ENCODE results near the gene PAPPA. TPM values are rescaled to one million over a fixed set of nuclear protein-coding genes. Genes with fewer than 3 reads are reported as not detected.
A peak's percentile ranks its signal among the peaks of the same experiment; 100 is the strongest.

PAPPA gene
- total RNA-seq, 1 donor, result 56.5 TPM

- H3K4me1 ChIP-seq (ENCODE audit: insufficient read depth, low read length), result peaks cover 8% of the 10 kb centered on the region
- H3K27me3 ChIP-seq (ENCODE audit: insufficient read depth, low read length), result no peaks in the 10 kb centered on the region
- H3K79me2 ChIP-seq (ENCODE audit: insufficient read depth, low read length), result no peaks in the 10 kb centered on the region
- H3K4me3 ChIP-seq (ENCODE audit: insufficient read depth, low read length), result no peak overlapping the region
- DNase-seq (ENCODE audit: insufficient read length, low spot score, missing footprints), result no peak
- peak; percentile 29 for TF ChIP-seq CTCF (IDR thresholded peaks at IDR 0.05; ENCODE audit: extremely low read depth, low read depth, low read length)
- no peak overlapping the region for H2AFZ ChIP-seq (ENCODE audit: low read length)
- H4K20me1 ChIP-seq (ENCODE audit: insufficient read depth, low read length), result peaks cover 3% of the 10 kb centered on the region
- H3K4me2 ChIP-seq (ENCODE audit: insufficient read depth, low read length), result no peak overlapping the region
- no peak overlapping the region for H3K27ac ChIP-seq (ENCODE audit: low read depth, low read length)
- no peaks in the 10 kb centered on the region for H3K36me3 ChIP-seq (ENCODE audit: insufficient read depth, low read length)
- H3K9me3 ChIP-seq (ENCODE audit: low read depth, low read length), result no peaks in the 10 kb centered on the region
These were observed 13.1 kb downstream of the PAPPA start for GRCh38 chr9:116166713-116167112.

- Histone ChIP-seq H2AFZ (ENCODE audit: low read length) (no peak overlapping the region), H3K27ac (ENCODE audit: low read depth, low read length) (no peak overlapping the region), H3K9me3 (ENCODE audit: low read depth, low read length) (no peaks in the 10 kb centered on the region), H3K4me1 (ENCODE audit: insufficient read depth, low read length) (peaks cover 8% of the 10 kb centered on the region), H3K4me3 (ENCODE audit: insufficient read depth, low read length) (no peak overlapping the region), H4K20me1 (ENCODE audit: insufficient read depth, low read length) (peaks cover 7% of the 10 kb centered on the region), H3K36me3 (ENCODE audit: insufficient read depth, low read length) (no peaks in the 10 kb centered on the region), H3K4me2 (ENCODE audit: insufficient read depth, low read length) (no peak overlapping the region), H3K27me3 (ENCODE audit: insufficient read depth, low read length) (no peaks in the 10 kb centered on the region), H3K79me2 (ENCODE audit: insufficient read depth, low read length) (no peaks in the 10 kb centered on the region)
- DNase-seq (ENCODE audit: insufficient read length, low spot score, missing footprints), result no peak
- TF ChIP-seq CTCF (IDR thresholded peaks at IDR 0.05; ENCODE audit: extremely low read depth, low read depth, low read length), result no peak
These were observed 14.6 kb downstream of the PAPPA start for GRCh38 chr9:116168231-116168630.

GRCh38 chr9:116172216-116172615 is 18.6 kb downstream of the PAPPA start:
- H3K27me3 ChIP-seq (ENCODE audit: insufficient read depth, low read length), result no peaks in the 10 kb centered on the region
- no peak for DNase-seq (ENCODE audit: insufficient read length, low spot score, missing footprints)
- H2AFZ ChIP-seq (ENCODE audit: low read length), result no peak overlapping the region
- no peak overlapping the region for H3K27ac ChIP-seq (ENCODE audit: low read depth, low read length)
- no peaks in the 10 kb centered on the region for H3K79me2 ChIP-seq (ENCODE audit: insufficient read depth, low read length)
- H3K9me3 ChIP-seq (ENCODE audit: low read depth, low read length), result no peaks in the 10 kb centered on the region
- TF ChIP-seq CTCF (IDR thresholded peaks at IDR 0.05; ENCODE audit: extremely low read depth, low read depth, low read length), result no peak
- no peak overlapping the region for H3K4me2 ChIP-seq (ENCODE audit: insufficient read depth, low read length)
- H3K4me3 ChIP-seq (ENCODE audit: insufficient read depth, low read length), result no peak overlapping the region
- no peaks in the 10 kb centered on the region for H3K4me1 ChIP-seq (ENCODE audit: insufficient read depth, low read length)
- peaks cover 7% of the 10 kb centered on the region for H4K20me1 ChIP-seq (ENCODE audit: insufficient read depth, low read length)
- no peaks in the 10 kb centered on the region for H3K36me3 ChIP-seq (ENCODE audit: insufficient read depth, low read length)

- Histone ChIP-seq H3K79me2 (ENCODE audit: insufficient read depth, low read length) (no peaks in the 10 kb centered on the region), H3K9me3 (ENCODE audit: low read depth, low read length) (no peaks in the 10 kb centered on the region)
These were observed 20.8 kb downstream of the PAPPA start for GRCh38 chr9:116174347-116174746.

More at GRCh38 chr9:116174347-116174746, 20.8 kb downstream of the PAPPA start:
- Histone ChIP-seq H3K36me3 (ENCODE audit: insufficient read depth, low read length) (no peaks in the 10 kb centered on the region), H3K4me3 (ENCODE audit: insufficient read depth, low read length) (no peak overlapping the region), H3K27me3 (ENCODE audit: insufficient read depth, low read length) (no peaks in the 10 kb centered on the region), H3K27ac (ENCODE audit: low read depth, low read length) (no peak overlapping the region), H2AFZ (ENCODE audit: low read length) (no peak overlapping the region), H4K20me1 (ENCODE audit: insufficient read depth, low read length) (peaks cover 7% of the 10 kb centered on the region), H3K4me2 (ENCODE audit: insufficient read depth, low read length) (no peak overlapping the region), H3K4me1 (ENCODE audit: insufficient read depth, low read length) (no peaks in the 10 kb centered on the region)
- TF ChIP-seq CTCF (IDR thresholded peaks at IDR 0.05; ENCODE audit: extremely low read depth, low read depth, low read length), result no peak
- no peak for DNase-seq (ENCODE audit: insufficient read length, low spot score, missing footprints)
